ENCODE results near the gene ATL1.

ATL1 gene

GRCh38 chr14:50676814-50677516 lies 117.0 kb downstream of the ATL1 start:
- no peak overlapping the region for H3K27ac ChIP-seq
- TF ChIP-seq CTCF (conservative IDR thresholded peaks at IDR 0.05) (no peak), ZFX (IDR thresholded peaks at IDR 0.05) (no peak)

- no peak overlapping the region for H3K27ac ChIP-seq
- no peak for TF ChIP-seq ZFX (IDR thresholded peaks at IDR 0.05)
- TF ChIP-seq CTCF (conservative IDR thresholded peaks at IDR 0.05), result no peak
Measured at GRCh38 chr14:50677527-50678063, 117.7 kb downstream of the ATL1 start.

GRCh38 chr14:50678163-50678562 lies 118.2 kb downstream of the ATL1 start:
- no peak for TF ChIP-seq CTCF (conservative IDR thresholded peaks at IDR 0.05)
- TF ChIP-seq ZFX (IDR thresholded peaks at IDR 0.05), result no peak
- H3K27ac ChIP-seq, result no peak overlapping the region

- H3K27ac ChIP-seq, result no peak overlapping the region
- no peak for TF ChIP-seq CTCF (conservative IDR thresholded peaks at IDR 0.05)
- TF ChIP-seq ZFX (IDR thresholded peaks at IDR 0.05), result no peak
Measured at GRCh38 chr14:50679674-50680073, 119.7 kb downstream of the ATL1 start.

Measured in C4-2B (cell line).